Measurements from ENCODE around the gene CTBP1. TPM values are rescaled to one million over a fixed set of nuclear protein-coding genes. Genes with fewer than 3 reads are reported as not detected.

Gene CTBP1
- total and polyA plus RNA-seq, 7 donors = 109 to 165 (median 130) TPM

DNA sequence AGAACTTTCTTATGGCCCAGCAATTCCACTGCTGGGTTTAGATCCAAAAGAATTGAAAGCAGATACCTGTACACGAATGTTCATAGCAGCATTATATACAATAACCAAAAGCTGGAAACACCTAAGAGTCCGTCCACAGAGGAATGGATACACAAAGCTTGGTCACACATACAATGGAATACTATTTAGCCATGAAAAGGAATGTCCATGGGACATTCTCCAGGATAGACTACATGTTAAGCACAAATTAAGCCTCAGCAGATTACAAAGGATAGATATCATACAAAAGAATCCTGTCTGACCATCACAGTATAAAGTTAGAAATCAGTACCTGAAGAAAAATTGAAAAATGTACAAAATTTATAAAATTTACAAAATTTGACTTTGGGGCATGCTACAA, 28.1 kb upstream of the CTBP1 start:
- 59 to 88% (median 60%) methylated on average over 2 of the region's 2 CpGs for WGBS, 3 donors
- TF ChIP-seq, protein P1, sequence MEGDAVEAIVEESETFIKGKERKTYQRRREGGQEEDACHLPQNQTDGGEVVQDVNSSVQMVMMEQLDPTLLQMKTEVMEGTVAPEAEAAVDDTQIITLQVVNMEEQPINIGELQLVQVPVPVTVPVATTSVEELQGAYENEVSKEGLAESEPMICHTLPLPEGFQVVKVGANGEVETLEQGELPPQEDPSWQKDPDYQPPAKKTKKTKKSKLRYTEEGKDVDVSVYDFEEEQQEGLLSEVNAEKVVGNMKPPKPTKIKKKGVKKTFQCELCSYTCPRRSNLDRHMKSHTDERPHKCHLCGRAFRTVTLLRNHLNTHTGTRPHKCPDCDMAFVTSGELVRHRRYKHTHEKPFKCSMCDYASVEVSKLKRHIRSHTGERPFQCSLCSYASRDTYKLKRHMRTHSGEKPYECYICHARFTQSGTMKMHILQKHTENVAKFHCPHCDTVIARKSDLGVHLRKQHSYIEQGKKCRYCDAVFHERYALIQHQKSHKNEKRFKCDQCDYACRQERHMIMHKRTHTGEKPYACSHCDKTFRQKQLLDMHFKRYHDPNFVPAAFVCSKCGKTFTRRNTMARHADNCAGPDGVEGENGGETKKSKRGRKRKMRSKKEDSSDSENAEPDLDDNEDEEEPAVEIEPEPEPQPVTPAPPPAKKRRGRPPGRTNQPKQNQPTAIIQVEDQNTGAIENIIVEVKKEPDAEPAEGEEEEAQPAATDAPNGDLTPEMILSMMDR (IDR thresholded peaks at IDR 0.05) = no peak
- Histone ChIP-seq H3K27ac (no peak overlapping the region), H3K9me3 (no peaks in the 10 kb centered on the region), H3K4me1 (no peaks in the 10 kb centered on the region), H3K27me3 (ENCODE audit: insufficient read depth in 3 of 3, low read length in 2 of 3) (no peaks in the 10 kb centered on the region), H3K36me3 (ENCODE audit: insufficient read depth in 1 of 2, low read depth in 1 of 2) (no peaks in the 10 kb centered on the region), H3K4me3 (no peak overlapping the region)
- intact Hi-C loops (cut with DNase I) = no loop called here
- DNase-seq (no peak), ATAC-seq (no peak)

DNA sequence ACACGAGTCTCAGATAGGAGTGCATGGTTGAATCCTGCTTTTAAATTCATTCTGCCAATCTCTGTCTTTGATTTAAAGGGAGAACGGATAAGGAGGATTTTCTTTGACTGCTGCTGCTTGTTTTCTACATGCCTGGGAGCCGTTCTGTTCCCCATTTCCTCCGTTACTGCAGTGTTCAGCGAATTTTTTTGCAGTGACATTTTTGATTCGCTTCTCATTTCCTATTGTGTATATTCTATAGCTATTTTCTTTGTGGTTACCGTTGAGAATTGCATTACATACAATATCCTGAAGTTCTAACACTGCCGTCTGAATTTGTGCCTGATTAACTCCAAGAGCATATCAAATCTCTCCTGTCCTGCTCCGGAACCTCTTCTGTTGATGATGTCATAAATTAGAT, 25.9 kb upstream of the CTBP1 start:
- H3K4me3 ChIP-seq = no peak overlapping the region
- ATAC-seq (no peak), DNase-seq (no peak)
- no peak overlapping the region for H3K27ac ChIP-seq
- intact Hi-C loops (cut with DNase I) = no loop called here
- 79 to 82% (median 81%) methylated on average over 9 of the region's 9 CpGs for WGBS, 3 donors
- TF ChIP-seq, protein P1 (IDR thresholded peaks at IDR 0.05) = no peak
- no peaks in the 10 kb centered on the region for H3K27me3 ChIP-seq (ENCODE audit: insufficient read depth in 3 of 3, low read length in 2 of 3)
- H3K36me3 ChIP-seq (ENCODE audit: insufficient read depth in 1 of 2, low read depth in 1 of 2) = no peaks in the 10 kb centered on the region
- no peaks in the 10 kb centered on the region for H3K4me1 ChIP-seq
- no peaks in the 10 kb centered on the region for H3K9me3 ChIP-seq

DNA sequence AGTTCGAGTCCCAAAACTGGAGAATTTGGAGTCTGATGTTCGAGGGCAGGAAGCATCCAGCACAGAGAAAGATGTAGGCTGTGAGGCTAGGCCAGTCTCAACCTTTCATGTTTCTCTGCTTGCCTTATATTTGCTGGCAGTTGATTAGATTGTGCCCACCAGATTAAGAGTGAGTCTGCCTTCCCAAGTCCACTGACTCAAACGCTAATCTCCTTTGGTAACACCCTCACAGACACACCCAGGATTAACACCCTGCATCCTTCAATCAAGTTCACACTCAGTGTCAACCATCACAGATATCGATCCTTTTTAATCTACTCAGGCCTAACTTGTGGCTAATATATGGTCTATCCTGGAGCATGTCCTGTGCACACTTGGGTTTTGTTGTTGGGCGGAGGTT, 22.8 kb upstream of the CTBP1 start:
- no peak for DNase-seq
- TF ChIP-seq, protein P1 (IDR thresholded peaks at IDR 0.05) = no peak
- intact Hi-C loops (cut with DNase I) = no loop called here
- H3K27ac ChIP-seq = no peak overlapping the region
- H3K9me3 ChIP-seq = no peaks in the 10 kb centered on the region
- H3K36me3 ChIP-seq (ENCODE audit: insufficient read depth in 1 of 2, low read depth in 1 of 2) = no peaks in the 10 kb centered on the region
- no peak for ATAC-seq
- H3K4me1 ChIP-seq = no peaks in the 10 kb centered on the region
- 96 to 99% (median 96%) methylated on average over 5 of the region's 5 CpGs for WGBS, 3 donors
- H3K27me3 ChIP-seq (ENCODE audit: insufficient read depth in 3 of 3, low read length in 2 of 3) = no peaks in the 10 kb centered on the region
- H3K4me3 ChIP-seq = no peak overlapping the region

DNA sequence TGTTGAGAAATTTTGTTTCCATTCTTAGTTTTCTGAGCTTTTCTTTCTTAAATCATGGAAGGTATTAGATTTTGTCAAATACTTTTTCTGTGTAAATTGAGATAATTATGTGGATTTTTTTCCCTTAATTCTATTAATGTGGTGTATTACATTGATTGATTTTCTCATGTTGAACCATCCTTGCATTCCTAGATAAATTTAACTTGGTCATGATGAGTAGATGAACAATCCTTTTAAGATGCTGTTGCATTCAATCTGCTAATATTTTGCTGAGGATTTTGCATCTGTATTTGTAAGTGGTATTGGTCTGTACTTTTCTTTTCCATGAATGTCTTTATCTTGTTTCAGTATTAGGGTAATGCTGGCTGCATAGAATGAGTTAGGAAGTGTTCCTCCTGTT, 20.3 kb upstream of the CTBP1 start:
- Histone ChIP-seq H3K9me3 (no peaks in the 10 kb centered on the region), H3K4me3 (no peak overlapping the region), H3K36me3 (ENCODE audit: insufficient read depth in 1 of 2, low read depth in 1 of 2) (no peaks in the 10 kb centered on the region), H3K4me1 (no peaks in the 10 kb centered on the region), H3K27ac (no peak overlapping the region), H3K27me3 (ENCODE audit: insufficient read depth in 3 of 3, low read length in 2 of 3) (no peaks in the 10 kb centered on the region)
- TF ChIP-seq, protein P1 (IDR thresholded peaks at IDR 0.05) = no peak
- ATAC-seq (no peak), DNase-seq (no peak)
- intact Hi-C loops (cut with DNase I) = loop anchor here (2.0 kb wide), 2 partner anchors 102 to 138 kb away; no protein-coding TSS in a partner anchor
